Caco-2 (cell line): Measurements from ENCODE around the gene ADAMTS15. TPM values are rescaled to one million over a fixed set of nuclear protein-coding genes. Genes with fewer than 3 reads are reported as not detected.

ENCODE experiments used
- BruUV-seq: library from RNA; stranded (reverse); fragments of 400-500 nt; replicated peaks from 2 replicates; lab custom pipeline; 2021; lab: Mats Ljungman, UMichigan
- CTCF ChIA-PET: fragments of 300-600 bp; sonication (Branson Sonifier 250); formaldehyde crosslinking; loops from one replicate; lab custom pipeline; 2022; ENCODE audit warnings: antibody characterized with exemption; lab: Charles Lee
- POLR2A ChIA-PET: fragments of 300-600 bp; sonication (Branson Sonifier 250); formaldehyde crosslinking; loops from one replicate; lab custom pipeline; 2022; ENCODE audit warnings: antibody characterized with exemption; lab: Charles Lee
- DNase-seq, 2 experiments: peaks; one replicate each; pipeline versions ENCODE4 v3.0.0 to v3.0.0-alpha.2; 2020 to 2022
- H3K27me3 ChIP-seq: replicated peaks from 2 replicates; pipeline ENCODE4 v1.6.0; 2011; ENCODE audit warnings: low read length; ENCODE audit not compliant: control insufficient read depth, insufficient read depth
- H3K36me3 ChIP-seq: 2 replicates; pipeline ENCODE4 v1.5.1; 2011; ENCODE audit warnings: low read length; ENCODE audit not compliant: control insufficient read depth, insufficient read depth
- H3K4me1 ChIP-seq: fragments of 250-450 bp; sonication (Bioruptor Pico); 2 replicates; pipeline ENCODE4 v1.5.1; 2020; ENCODE audit warnings: mild to moderate bottlenecking
- H3K4me3 ChIP-seq: 2 replicates; pipeline ENCODE4 v1.5.1; 2011; ENCODE audit warnings: low read depth, mild to moderate bottlenecking, control low read depth, low read length
- H3K9me3 ChIP-seq: fragments of 250-450 bp; sonication (Bioruptor Pico); 2 replicates; pipeline ENCODE4 v1.5.1; 2020; ENCODE audit warnings: mild to moderate bottlenecking, moderate library complexity
- H3K27ac Mint-ChIP-seq: one replicate; pipeline ENCODE4 v1.8.0; 2022; ENCODE audit warnings: mixed read lengths; ENCODE audit not compliant: unreplicated experiment
- H3K27me3 Mint-ChIP-seq: one replicate; pipeline ENCODE4 v1.8.0; 2022; ENCODE audit warnings: mixed read lengths; ENCODE audit not compliant: insufficient read depth, unreplicated experiment
- H3K36me3 Mint-ChIP-seq: one replicate; pipeline ENCODE4 v1.8.0; 2022; ENCODE audit warnings: mild to moderate bottlenecking, mixed read lengths; ENCODE audit not compliant: insufficient read depth, unreplicated experiment
- H3K4me1 Mint-ChIP-seq: one replicate; pipeline ENCODE4 v1.8.0; 2022; ENCODE audit warnings: low read depth, mixed read lengths; ENCODE audit not compliant: unreplicated experiment
- H3K4me3 Mint-ChIP-seq: one replicate; pipeline ENCODE4 v1.8.0; 2022; ENCODE audit warnings: mild to moderate bottlenecking, moderate library complexity, mixed read lengths; ENCODE audit not compliant: unreplicated experiment
- H3K9me3 Mint-ChIP-seq: one replicate; pipeline ENCODE4 v1.8.0; 2022; ENCODE audit warnings: mixed read lengths; ENCODE audit not compliant: unreplicated experiment
- CTCF ChIP-seq, 2 experiments: fragments of 200-600 bp in 1 of 2; IDR thresholded peaks; 1 replicate in 1 of 2; 2 replicates in 1 of 2; pipeline versions ENCODE4 v1.5.1 to v1.8.0; 2011 to 2022; ENCODE audit warnings: antibody characterized with exemption in 1 of 2, control low read depth in 1 of 2, inconsistent platforms in 1 of 2, low read depth in 1 of 2, low read length in 1 of 2, mild to moderate bottlenecking in 1 of 2, moderate library complexity in 1 of 2; ENCODE audit not compliant: insufficient read depth in 1 of 2, severe bottlenecking in 1 of 2, unreplicated experiment in 1 of 2
- intact Hi-C: fragments of 100-400 bp; cut with micrococcal nuclease; formaldehyde crosslinking; loops from one replicate; pipeline ENCODE4 v1.10.0; 2022; ENCODE audit not compliant: unreplicated experiment
- total RNA-seq: library from RNA; stranded (reverse); gene quantifications from 2 replicates; pipeline ENCODE4 v1.2.3, GENCODE V29; 2022

The ADAMTS15 gene
- total RNA-seq, 1 experiment from 2014 or later: 0.20 TPM

GRCh38 chr11:130407978-130408377 is 40.5 kb upstream of the ADAMTS15 start:
- no peaks in the 10 kb centered on the region for H3K9me3 ChIP-seq
- Mint-ChIP-seq H3K27me3 (peaks cover 12% of the 10 kb centered on the region), H3K36me3 (no peaks in the 10 kb centered on the region), H3K27ac (no peak overlapping the region), H3K4me3 (no peak overlapping the region), H3K4me1 (no peaks in the 10 kb centered on the region), H3K9me3 (no peaks in the 10 kb centered on the region)
- H3K4me1 ChIP-seq: no peaks in the 10 kb centered on the region
- no peak for DNase-seq
- POLR2A ChIA-PET: no interaction called here
- no TSS peak for BruUV-seq
- intact Hi-C loops: no loop called here
- H3K4me3 ChIP-seq: no peak overlapping the region
- CTCF ChIA-PET: interaction anchor here (0.7 kb wide), 1 partner anchor 21 kb away, joined by 3 read pairs; the partner anchor contains the start of gene ADAMTS8
- H3K36me3 ChIP-seq: no peaks in the 10 kb centered on the region
- peaks cover 3% of the 10 kb centered on the region; the same call in 1 of the 2 replicates for H3K27me3 ChIP-seq
- no peak for TF ChIP-seq CTCF (IDR thresholded peaks at IDR 0.05; ENCODE audit: insufficient read depth in 1 of 2, low read depth in 1 of 2, low read length in 1 of 2, severe bottlenecking in 1 of 2, unreplicated experiment in 1 of 2)

- Histone ChIP-seq H3K36me3 (no peaks in the 10 kb centered on the region), H3K4me1 (no peaks in the 10 kb centered on the region), H3K4me3 (no peak overlapping the region), H3K27me3 (peaks cover 3% of the 10 kb centered on the region; the same call in 1 of the 2 replicates), H3K9me3 (no peaks in the 10 kb centered on the region)
- Mint-ChIP-seq H3K4me1 (no peaks in the 10 kb centered on the region), H3K4me3 (no peak overlapping the region), H3K27ac (no peak overlapping the region), H3K9me3 (no peaks in the 10 kb centered on the region), H3K27me3 (peaks cover 12% of the 10 kb centered on the region), H3K36me3 (no peaks in the 10 kb centered on the region)
- ChIA-PET POLR2A (no interaction called here), CTCF (no interaction called here)
- no peak for TF ChIP-seq CTCF (IDR thresholded peaks at IDR 0.05; ENCODE audit: insufficient read depth in 1 of 2, low read depth in 1 of 2, low read length in 1 of 2, severe bottlenecking in 1 of 2, unreplicated experiment in 1 of 2)
- intact Hi-C loops: no loop called here
- no TSS peak for BruUV-seq
- no peak for DNase-seq
Measured at GRCh38 chr11:130408401-130408890, 40.0 kb upstream of the ADAMTS15 start.

GRCh38 chr11:130408901-130409300 is 39.5 kb upstream of the ADAMTS15 start:
- POLR2A ChIA-PET: no interaction called here
- no peaks in the 10 kb centered on the region for H3K36me3 ChIP-seq
- CTCF ChIA-PET: no interaction called here
- no TSS peak for BruUV-seq
- Mint-ChIP-seq H3K9me3 (no peaks in the 10 kb centered on the region), H3K27me3 (peaks cover 15% of the 10 kb centered on the region), H3K27ac (no peak overlapping the region), H3K4me1 (no peaks in the 10 kb centered on the region), H3K4me3 (no peak overlapping the region), H3K36me3 (no peaks in the 10 kb centered on the region)
- no peak for DNase-seq
- no peaks in the 10 kb centered on the region for H3K9me3 ChIP-seq
- no peaks in the 10 kb centered on the region for H3K4me1 ChIP-seq
- intact Hi-C loops: no loop called here
- no peak overlapping the region for H3K4me3 ChIP-seq
- no peak for TF ChIP-seq CTCF (IDR thresholded peaks at IDR 0.05; ENCODE audit: insufficient read depth in 1 of 2, low read depth in 1 of 2, low read length in 1 of 2, severe bottlenecking in 1 of 2, unreplicated experiment in 1 of 2)
- peaks cover 3% of the 10 kb centered on the region; the same call in 1 of the 2 replicates for H3K27me3 ChIP-seq
